HCT116 (cell line): Measurements from ENCODE around the gene SLC6A18. TPM values are rescaled to one million over a fixed set of nuclear protein-coding genes. Genes with fewer than 3 reads are reported as not detected.

ENCODE experiments used
- ATAC-seq: fragments of 200-7000 bp; cut with Tn5 transposase; 2 replicates; pipeline ENCODE4 v1.9.1; 2020; ENCODE audit warnings: mild to moderate bottlenecking, moderate library complexity
- BruUV-seq: library from RNA; stranded (reverse); fragments of 400-500 nt; replicated peaks from 2 replicates; lab custom pipeline; 2021; lab: Mats Ljungman, UMichigan
- CTCF ChIA-PET: fragments of 300-600 bp; sonication (Branson Sonifier 250); formaldehyde crosslinking; loops from one replicate; lab custom pipeline; 2021; ENCODE audit warnings: antibody characterized with exemption; lab: Charles Lee
- POLR2A ChIA-PET: fragments of 300-600, 350-600 bp; sonication (Branson Sonifier 250); formaldehyde crosslinking; loops from one replicate; lab custom pipeline; 2021; ENCODE audit warnings: antibody characterized with exemption; lab: Charles Lee
- RAD21 ChIA-PET, 2 experiments: fragments of 300-600 bp; sonication (Branson Sonifier 250); formaldehyde crosslinking; loops; one replicate each; lab custom pipeline; 2023; ENCODE audit warnings: low total read pairs in 2 of 2; ENCODE audit not compliant: uncharacterized antibody in 2 of 2, unreplicated experiment in 2 of 2, low non-redundant PET in 1 of 2; lab: Charles Lee
- DNase-seq: peaks from one replicate; pipeline ENCODE4 v3.0.0-alpha.2; 2010; ENCODE audit warnings: low read depth, low spot score
- H2AFZ ChIP-seq: fragments of 200-600 bp; shearing (Covaris generic), sonication (generic); 2 replicates; pipeline ENCODE4 v1.6.1; 2017; ENCODE audit warnings: low read depth, mixed run types, mixed read lengths, antibody characterized with exemption, low read length; ENCODE audit not compliant: poor library complexity, severe bottlenecking
- H3K27ac ChIP-seq: 2 replicates; pipeline ENCODE4 v1.5.1; 2012; ENCODE audit warnings: low read depth, low read length
- H3K27me3 ChIP-seq: fragments of 200-600 bp; sonication (generic); 2 replicates; pipeline ENCODE4 v1.6.1; 2016; ENCODE audit warnings: mixed run types, low read length, mixed read lengths; ENCODE audit not compliant: insufficient read depth
- H3K36me3 ChIP-seq, 2 experiments: fragments of 200-500 bp in 1 of 2; fragments of 200-600 bp in 1 of 2; sonication (Bioruptor generic) in 1 of 2; sonication (generic) in 1 of 2; 2 replicates each; pipeline versions ENCODE4 v1.5.1 to v1.6.1; 2014 to 2016; ENCODE audit warnings: low read length in 2 of 2, inconsistent platforms in 1 of 2, mixed read lengths in 1 of 2, mixed run types in 1 of 2; ENCODE audit not compliant: insufficient read depth in 2 of 2, control insufficient read depth in 1 of 2
- H3K4me1 ChIP-seq, 2 experiments: fragments of 200-600 bp in 1 of 2; sonication (generic) in 1 of 2; 2 replicates each; pipeline versions ENCODE4 v1.5.1 to v1.6.1; 2012 to 2017; ENCODE audit warnings: low read length in 2 of 2, inconsistent platforms in 1 of 2, mild to moderate bottlenecking in 1 of 2, mixed read lengths in 1 of 2, mixed run types in 1 of 2, moderate library complexity in 1 of 2; ENCODE audit not compliant: insufficient read depth in 2 of 2, control insufficient read depth in 1 of 2
- H3K4me2 ChIP-seq: fragments of 200-600 bp; sonication (generic); 2 replicates; pipeline ENCODE4 v1.6.1; 2017; ENCODE audit warnings: mixed run types, low read length, mixed read lengths
- H3K4me3 ChIP-seq, 2 experiments: fragments of 200-600 bp in 1 of 2; sonication (generic) in 1 of 2; replicated peaks in 1 of 2; 2 replicates each; pipeline ENCODE4 v1.5.1; 2011 to 2016; ENCODE audit warnings: low read length in 2 of 2, control low read depth in 1 of 2, low read depth in 1 of 2, mild to moderate bottlenecking in 1 of 2, mixed read lengths in 1 of 2, mixed run types in 1 of 2
- H3K79me2 ChIP-seq: fragments of 200-600 bp; sonication (generic); 2 replicates; pipeline ENCODE4 v1.6.1; 2017; ENCODE audit warnings: mild to moderate bottlenecking, mixed run types, low read length, moderate library complexity, mixed read lengths; ENCODE audit not compliant: insufficient read depth
- H3K9ac ChIP-seq: fragments of 200-600 bp; sonication (generic); 2 replicates; pipeline ENCODE4 v1.6.1; 2016; ENCODE audit warnings: low read length, mixed read lengths
- H3K9me2 ChIP-seq: fragments of 200-600 bp; sonication (generic), shearing (Covaris generic); 2 replicates; pipeline ENCODE4 v1.6.1; 2017; ENCODE audit warnings: mixed run types, mild to moderate bottlenecking, moderate library complexity; ENCODE audit not compliant: insufficient read depth
- H3K9me3 ChIP-seq, 2 experiments: fragments of 200-500 bp in 1 of 2; fragments of 200-600 bp in 1 of 2; sonication (Bioruptor generic) in 1 of 2; sonication (generic) in 1 of 2; 2 replicates each; pipeline ENCODE4 v1.6.1; 2014 to 2017; ENCODE audit warnings: low read length in 2 of 2, mixed read lengths in 2 of 2, inconsistent platforms in 1 of 2, low read depth in 1 of 2, mild to moderate bottlenecking in 1 of 2, mixed run types in 1 of 2, moderate library complexity in 1 of 2; ENCODE audit not compliant: control insufficient read depth in 1 of 2, insufficient read depth in 1 of 2
- H4K20me1 ChIP-seq: fragments of 200-600 bp; sonication (generic), shearing (Covaris generic); 2 replicates; pipeline ENCODE4 v1.6.1; 2017; ENCODE audit warnings: mixed run types, mild to moderate bottlenecking, moderate library complexity; ENCODE audit not compliant: insufficient read depth
- CTCF ChIP-seq, 3 experiments: fragments of 200-600 bp in 1 of 3; sonication (generic) in 1 of 3; IDR thresholded peaks in 2 of 3; conservative IDR thresholded peaks in 1 of 3; 2 replicates each; pipeline ENCODE4 v1.5.1; 2012 to 2017; ENCODE audit warnings: low read depth in 2 of 3, low read length in 2 of 3, antibody characterized with exemption in 1 of 3, borderline replicate concordance in 1 of 3, control low read depth in 1 of 3, mild to moderate bottlenecking in 1 of 3, mixed read lengths in 1 of 3, mixed run types in 1 of 3, moderate library complexity in 1 of 3; ENCODE audit not compliant: insufficient read depth in 1 of 3
- EGR1 ChIP-seq: IDR thresholded peaks from 2 replicates; pipeline ENCODE4 v1.6.1; 2012; ENCODE audit warnings: low read depth
- ELF1 ChIP-seq: IDR thresholded peaks from 2 replicates; pipeline ENCODE4 v1.6.1; 2012; ENCODE audit warnings: low read depth, borderline replicate concordance
- JUND ChIP-seq: IDR thresholded peaks from 2 replicates; pipeline ENCODE4 v1.6.1; 2012
- RAD21 ChIP-seq: IDR thresholded peaks from 2 replicates; pipeline ENCODE4 v1.6.1; 2012; ENCODE audit warnings: low read depth, mild to moderate bottlenecking
- SRF ChIP-seq: IDR thresholded peaks from 2 replicates; pipeline ENCODE4 v1.6.1; 2012; ENCODE audit warnings: low read depth
- TCF7L2 ChIP-seq: IDR thresholded peaks from 2 replicates; pipeline ENCODE4 v1.7.0; 2011; ENCODE audit warnings: borderline replicate concordance, inconsistent platforms; ENCODE audit not compliant: insufficient read depth, insufficient read length; ENCODE audit errors: extremely low read depth
- ZBTB33 ChIP-seq: IDR thresholded peaks from 2 replicates; pipeline ENCODE4 v1.6.1; 2011; ENCODE audit warnings: mild to moderate bottlenecking, low read length, moderate library complexity; ENCODE audit not compliant: insufficient replicate concordance; ENCODE audit errors: extremely low read depth
- intact Hi-C: fragments of 100-400 bp; cut with micrococcal nuclease; formaldehyde crosslinking; loops from 2 replicates; pipeline ENCODE4 v1.10.0; 2022
- total RNA-seq: library from RNA; stranded (reverse); gene quantifications from one replicate; pipeline ENCODE4 v1.2.1, GENCODE V29; 2021; ENCODE audit not compliant: unreplicated experiment
- TF ChIP-seq, protein P1 (sequence below): IDR thresholded peaks from 2 replicates; pipeline ENCODE4 v1.6.1; 2012
- TF ChIP-seq, protein P2 (sequence below): IDR thresholded peaks from 2 replicates; pipeline ENCODE4 v1.6.1; 2012; ENCODE audit warnings: low read depth

SLC6A18 gene
- total RNA-seq, 1 experiment from 2014 or later: not detected

GRCh38 chr5:1177826-1178528, 47.2 kb upstream of the SLC6A18 start (continued):
- no peak for TF ChIP-seq TCF7L2
- TF ChIP-seq SRF: no peak
- TF ChIP-seq CTCF (IDR thresholded peaks at IDR 0.05 in 2 of 3, conservative IDR thresholded peaks at IDR 0.05 in 1 of 3; ENCODE audit: borderline replicate concordance in 1 of 3, insufficient read depth in 1 of 3, low read depth in 2 of 3, low read length in 2 of 3): no peak
- no peak for TF ChIP-seq ZBTB33
- TF ChIP-seq, all 23 proteins: peak for 0

GRCh38 chr5:1178529-1179382, 46.4 kb upstream of the SLC6A18 start:
- Histone ChIP-seq H3K9me3 (no peaks in the 10 kb centered on the region), H3K27ac (no peak overlapping the region), H3K9me2 (no peaks in the 10 kb centered on the region), H2AFZ (no peak overlapping the region), H3K9ac (no peak overlapping the region), H3K4me3 (no peak overlapping the region), H4K20me1 (no peaks in the 10 kb centered on the region), H3K36me3 (no peaks in the 10 kb centered on the region), H3K27me3 (no peaks in the 10 kb centered on the region), H3K4me2 (no peak overlapping the region), H3K4me1 (peaks cover 5 to 10% of the 10 kb centered on the region in 2 experiments), H3K79me2 (no peaks in the 10 kb centered on the region)
- POLR2A ChIA-PET: no interaction called here
- BruUV-seq: no TSS peak
- ATAC-seq (no peak), DNase-seq (no peak)
- intact Hi-C loops: no loop called here
- RAD21 ChIA-PET: no interaction called here
- CTCF ChIA-PET: no interaction called here
- TF ChIP-seq, protein P1, sequence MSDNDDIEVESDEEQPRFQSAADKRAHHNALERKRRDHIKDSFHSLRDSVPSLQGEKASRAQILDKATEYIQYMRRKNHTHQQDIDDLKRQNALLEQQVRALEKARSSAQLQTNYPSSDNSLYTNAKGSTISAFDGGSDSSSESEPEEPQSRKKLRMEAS: no peak
- TF ChIP-seq EGR1 (no peak), JUND (no peak), SRF (no peak), RAD21 (no peak), ZBTB33 (no peak), ELF1 (no peak), TCF7L2 (no peak)
- TF ChIP-seq, protein P2, sequence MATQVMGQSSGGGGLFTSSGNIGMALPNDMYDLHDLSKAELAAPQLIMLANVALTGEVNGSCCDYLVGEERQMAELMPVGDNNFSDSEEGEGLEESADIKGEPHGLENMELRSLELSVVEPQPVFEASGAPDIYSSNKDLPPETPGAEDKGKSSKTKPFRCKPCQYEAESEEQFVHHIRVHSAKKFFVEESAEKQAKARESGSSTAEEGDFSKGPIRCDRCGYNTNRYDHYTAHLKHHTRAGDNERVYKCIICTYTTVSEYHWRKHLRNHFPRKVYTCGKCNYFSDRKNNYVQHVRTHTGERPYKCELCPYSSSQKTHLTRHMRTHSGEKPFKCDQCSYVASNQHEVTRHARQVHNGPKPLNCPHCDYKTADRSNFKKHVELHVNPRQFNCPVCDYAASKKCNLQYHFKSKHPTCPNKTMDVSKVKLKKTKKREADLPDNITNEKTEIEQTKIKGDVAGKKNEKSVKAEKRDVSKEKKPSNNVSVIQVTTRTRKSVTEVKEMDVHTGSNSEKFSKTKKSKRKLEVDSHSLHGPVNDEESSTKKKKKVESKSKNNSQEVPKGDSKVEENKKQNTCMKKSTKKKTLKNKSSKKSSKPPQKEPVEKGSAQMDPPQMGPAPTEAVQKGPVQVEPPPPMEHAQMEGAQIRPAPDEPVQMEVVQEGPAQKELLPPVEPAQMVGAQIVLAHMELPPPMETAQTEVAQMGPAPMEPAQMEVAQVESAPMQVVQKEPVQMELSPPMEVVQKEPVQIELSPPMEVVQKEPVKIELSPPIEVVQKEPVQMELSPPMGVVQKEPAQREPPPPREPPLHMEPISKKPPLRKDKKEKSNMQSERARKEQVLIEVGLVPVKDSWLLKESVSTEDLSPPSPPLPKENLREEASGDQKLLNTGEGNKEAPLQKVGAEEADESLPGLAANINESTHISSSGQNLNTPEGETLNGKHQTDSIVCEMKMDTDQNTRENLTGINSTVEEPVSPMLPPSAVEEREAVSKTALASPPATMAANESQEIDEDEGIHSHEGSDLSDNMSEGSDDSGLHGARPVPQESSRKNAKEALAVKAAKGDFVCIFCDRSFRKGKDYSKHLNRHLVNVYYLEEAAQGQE: no peak
